Measurements from ENCODE around the gene IL1RAPL2.
"Not testable (repeated sequence)": the region's sequence is repeated elsewhere in the genome, so short reads cannot be mapped to it uniquely, and the experiment has no call there.

The IL1RAPL2 gene

GRCh38 chrX:105608745-105609144, 1042.7 kb downstream of the IL1RAPL2 start:
- no peak for DNase-seq

GRCh38 chrX:105609530-105609929, 1043.5 kb downstream of the IL1RAPL2 start:
- no peak for DNase-seq

GRCh38 chrX:105610411-105610810, 1044.4 kb downstream of the IL1RAPL2 start:
- DNase-seq, result no peak

- DNase-seq, result no peak
Observed at GRCh38 chrX:105618393-105619101, 1052.5 kb downstream of the IL1RAPL2 start.

- no peak for DNase-seq
Observed at GRCh38 chrX:105634180-105634579, 1068.2 kb downstream of the IL1RAPL2 start.

GRCh38 chrX:105635794-105636193, 1069.8 kb downstream of the IL1RAPL2 start:
- no peak for DNase-seq

- no peak for DNase-seq
Observed at GRCh38 chrX:105636667-105637066, 1070.7 kb downstream of the IL1RAPL2 start.

GRCh38 chrX:105645667-105646357, 1079.8 kb downstream of the IL1RAPL2 start:
- DNase-seq, result no peak

- DNase-seq, result no peak
Observed at GRCh38 chrX:105646592-105647372, 1080.8 kb downstream of the IL1RAPL2 start.

GRCh38 chrX:105647749-105648148, 1081.8 kb downstream of the IL1RAPL2 start:
- no peak for DNase-seq

- DNase-seq, result no peak
Observed at GRCh38 chrX:105648732-105649131, 1082.7 kb downstream of the IL1RAPL2 start.

GRCh38 chrX:105650577-105650976, 1084.6 kb downstream of the IL1RAPL2 start:
- DNase-seq, result no peak

- DNase-seq, result no peak
Observed at GRCh38 chrX:105650986-105651385, 1085.0 kb downstream of the IL1RAPL2 start.

GRCh38 chrX:105653891-105654290, 1087.9 kb downstream of the IL1RAPL2 start:
- DNase-seq, result no peak

GRCh38 chrX:105658136-105658535, 1092.1 kb downstream of the IL1RAPL2 start:
- no peak for DNase-seq

- DNase-seq, result no peak
Observed at GRCh38 chrX:105662248-105662647, 1096.2 kb downstream of the IL1RAPL2 start.

- DNase-seq, result no peak
Observed at GRCh38 chrX:105664243-105664642, 1098.2 kb downstream of the IL1RAPL2 start.

GRCh38 chrX:105684288-105684687, 1118.3 kb downstream of the IL1RAPL2 start:
- not testable (repeated sequence) for DNase-seq

GRCh38 chrX:105694839-105695238, 1128.8 kb downstream of the IL1RAPL2 start:
- no peak for DNase-seq

- no peak for DNase-seq
Observed at GRCh38 chrX:105695451-105695850, 1129.5 kb downstream of the IL1RAPL2 start.

- DNase-seq, result no peak
Observed at GRCh38 chrX:105696870-105697269, 1130.9 kb downstream of the IL1RAPL2 start.
